HPDE6-E6E7 (cell line): ENCODE measurements around the gene RHOH.
"Not testable (repeated sequence)": the region's sequence is repeated elsewhere in the genome, so short reads cannot be mapped to it uniquely, and the experiment has no call there.

ENCODE experiments used
- DNase-seq: peaks from one replicate; pipeline ENCODE4 v3.0.0; 2011; ENCODE audit warnings: missing footprints; ENCODE audit errors: extremely low spot score

The RHOH gene

DNA sequence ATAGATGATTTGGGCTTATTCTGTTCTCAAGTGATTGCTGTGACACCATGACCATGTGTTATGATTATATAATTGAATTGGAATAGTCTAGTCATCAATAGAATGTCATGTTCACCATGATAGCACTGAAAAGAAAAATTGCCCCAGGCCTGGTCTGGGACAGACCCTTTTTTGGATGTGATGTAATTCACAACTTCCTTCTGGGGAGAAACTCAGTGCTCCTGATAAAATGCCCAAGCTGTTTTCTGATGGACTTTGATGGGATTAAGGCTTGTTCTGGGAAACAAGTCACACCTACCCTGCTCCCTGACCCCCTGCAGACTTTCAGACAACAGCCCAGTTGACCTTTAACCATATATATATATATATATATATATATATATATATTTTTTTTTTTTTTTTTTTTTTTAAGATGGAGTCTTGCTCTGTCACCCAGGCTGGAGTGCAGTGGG is 65.3 kb downstream of the RHOH start:
- DNase-seq: no peak

DNA sequence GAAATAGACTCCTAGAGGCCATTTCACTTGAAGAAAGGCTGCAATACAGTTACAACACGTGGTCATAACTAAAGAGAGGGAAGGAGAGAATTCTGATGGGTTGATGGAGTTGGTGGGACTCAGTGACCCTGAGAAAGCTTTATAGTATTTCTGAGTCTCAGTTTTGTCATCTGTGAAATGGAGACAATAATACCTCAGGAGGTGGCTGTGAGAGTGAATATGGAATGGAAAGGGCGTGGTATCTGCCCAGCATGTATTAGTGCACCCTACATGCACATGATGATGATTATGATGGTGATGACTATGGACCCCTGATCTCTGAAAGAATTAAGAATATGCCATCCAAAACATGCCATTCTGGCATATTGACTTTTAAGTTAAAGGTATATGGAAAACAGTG is 66.0 kb downstream of the RHOH start:
- no peak for DNase-seq

GRCh38 chr4:40264497-40264896 is 67.7 kb downstream of the RHOH start:
- DNase-seq: no peak

DNA sequence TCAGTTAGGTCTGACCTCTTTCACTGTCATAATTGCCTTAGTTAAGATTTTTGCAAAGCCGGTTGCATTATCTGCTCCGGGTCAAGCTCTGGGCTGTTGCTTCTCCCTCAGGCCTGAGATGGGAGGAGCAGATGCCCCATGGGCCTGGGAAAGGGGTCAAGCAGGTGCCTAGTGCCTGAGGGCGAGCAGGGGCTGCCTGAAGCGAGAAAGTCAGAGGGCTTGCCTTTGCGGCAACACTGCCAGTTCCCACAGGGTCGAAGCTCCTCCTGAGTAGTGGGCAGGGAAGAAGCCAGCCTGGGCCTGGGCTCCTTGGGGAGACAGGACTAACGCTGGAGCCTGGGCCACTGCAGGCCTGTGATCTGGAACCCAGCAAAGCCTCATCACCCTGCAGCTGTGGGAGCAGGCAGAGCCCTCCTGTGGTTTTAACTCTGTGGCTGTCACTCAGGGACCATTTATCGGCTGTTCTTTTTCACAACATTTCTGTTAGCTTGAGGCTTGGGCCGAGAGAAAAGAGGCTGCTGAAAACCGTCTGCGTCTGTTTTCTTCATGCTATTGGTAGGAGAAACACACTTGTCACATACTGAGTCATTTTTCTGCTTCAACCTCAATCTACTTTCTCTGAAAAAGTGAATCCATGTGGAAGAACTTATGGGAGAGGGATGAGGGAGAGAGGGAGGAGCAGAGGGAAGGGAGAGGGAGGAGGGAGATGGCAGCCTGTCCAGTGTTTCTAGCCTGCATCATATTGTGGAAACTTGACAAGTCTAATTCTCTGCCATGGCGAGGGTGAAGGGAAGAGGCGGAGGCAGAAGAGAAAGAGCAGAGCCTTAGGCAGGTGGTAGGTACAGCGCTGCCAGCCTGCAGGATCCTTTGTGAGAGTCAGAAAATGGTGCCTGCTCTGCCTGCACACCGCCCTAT is 68.4 kb downstream of the RHOH start:
- no peak for DNase-seq

- DNase-seq: no peak
These were observed 69.1 kb downstream of the RHOH start for GRCh38 chr4:40265910-40266274.

DNA sequence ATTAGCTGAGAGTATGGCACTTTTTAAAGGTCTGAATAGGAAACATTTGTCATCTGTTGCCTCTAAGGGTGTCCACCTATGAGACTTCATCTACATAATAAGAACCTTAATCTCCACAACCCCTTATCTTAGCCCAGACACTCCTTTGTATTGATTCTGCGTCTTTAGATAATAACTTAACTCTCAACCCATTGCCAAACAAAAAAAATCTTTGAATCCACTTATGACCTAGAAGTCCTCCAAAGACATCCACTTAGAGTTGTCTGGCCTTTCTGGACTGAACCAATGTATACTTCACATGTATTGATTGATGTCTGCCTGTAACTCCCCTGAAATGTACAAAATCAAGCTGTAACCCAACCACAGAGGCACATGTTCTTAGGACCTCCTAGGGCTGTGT is 72.3 kb downstream of the RHOH start:
- no peak for DNase-seq

DNA sequence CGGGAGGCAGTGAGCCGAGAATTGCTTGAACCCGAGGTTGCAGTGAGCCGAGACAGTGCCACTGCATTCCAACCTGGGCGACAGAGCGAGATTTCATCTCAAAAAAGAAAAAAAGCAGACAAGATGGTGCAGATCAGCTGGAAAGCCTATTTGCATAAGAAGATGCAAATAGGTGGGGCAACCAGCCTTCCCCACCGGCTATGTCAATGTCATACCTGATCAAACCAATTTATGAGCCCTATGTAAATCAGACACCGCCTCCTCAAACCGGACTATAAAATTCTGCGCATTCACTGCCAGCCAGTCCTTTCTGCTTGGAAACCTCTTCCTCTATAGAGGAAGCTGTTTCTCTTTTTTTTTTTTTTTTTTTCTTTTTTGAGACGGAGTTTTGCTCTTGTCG is 73.8 kb downstream of the RHOH start:
- no peak for DNase-seq

DNA sequence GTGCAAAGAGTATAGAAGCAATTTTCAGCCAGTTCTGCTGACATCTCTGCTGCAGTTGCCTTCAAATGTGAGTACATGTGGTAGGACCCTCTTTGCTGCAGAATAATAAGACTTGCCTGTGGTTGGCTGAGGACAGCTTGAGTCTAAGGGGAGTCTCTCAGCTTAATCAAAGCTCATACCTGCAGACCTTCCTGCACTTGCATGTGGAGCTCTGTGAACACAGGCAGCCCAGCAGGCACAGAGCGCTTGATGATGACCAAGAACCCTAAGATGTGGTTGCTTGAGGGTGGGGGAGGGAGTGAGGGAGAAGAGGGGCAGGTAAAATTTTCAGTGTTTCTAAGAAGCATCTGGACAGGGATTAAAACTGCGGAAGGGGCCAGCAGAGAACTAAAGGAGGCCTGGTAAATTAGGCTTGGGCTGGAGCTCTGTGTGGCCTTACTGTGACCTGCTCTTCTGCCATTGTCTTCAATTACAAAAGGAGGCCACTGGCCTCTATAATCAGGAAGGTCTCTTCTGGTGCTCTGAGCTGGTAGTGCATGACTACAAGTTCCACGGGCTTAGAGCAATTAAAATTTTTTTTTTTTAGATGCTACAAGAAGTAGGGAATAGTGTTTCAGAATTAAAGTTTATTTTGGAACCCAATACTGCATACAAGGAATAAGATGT is 78.4 kb downstream of the RHOH start:
- DNase-seq: no peak

DNA sequence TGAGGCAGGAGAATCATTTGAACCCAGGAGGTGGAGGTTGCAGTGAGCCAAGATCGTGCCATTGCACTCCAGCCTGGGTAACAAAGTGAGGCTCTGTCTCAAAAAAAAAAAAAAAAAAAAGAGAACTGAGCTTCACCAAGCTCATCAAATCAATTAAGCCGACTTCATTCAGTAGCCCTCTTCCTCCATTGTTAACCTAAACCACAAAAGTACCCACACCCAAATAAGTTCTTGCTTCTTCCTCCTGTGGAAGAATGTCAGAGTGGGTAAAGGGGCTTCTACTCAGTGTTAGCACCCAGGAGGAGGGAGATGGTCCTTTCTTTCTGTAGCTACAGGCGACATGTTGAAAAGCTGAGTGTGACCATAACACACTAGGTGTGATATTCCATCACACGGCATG is 79.7 kb downstream of the RHOH start:
- no peak for DNase-seq

DNA sequence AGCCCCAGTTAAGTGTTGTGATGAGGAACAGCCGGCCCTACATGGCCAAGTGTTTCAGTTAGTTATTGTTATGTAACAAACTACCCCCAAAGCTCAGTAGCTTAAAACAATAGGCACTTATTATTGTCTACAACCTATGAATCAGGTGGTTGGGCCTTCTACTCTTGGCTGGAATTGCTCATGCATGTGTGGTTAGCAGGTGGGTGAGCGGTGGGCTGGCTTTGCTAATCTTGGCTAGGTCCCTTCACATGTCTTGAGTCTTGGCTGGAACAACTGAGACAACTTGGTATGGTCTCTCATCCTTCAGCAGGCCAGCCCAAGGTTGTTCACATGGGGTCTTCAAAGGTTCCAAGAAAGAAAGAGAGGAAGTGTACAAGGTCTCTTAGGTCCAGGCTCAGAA is 83.8 kb downstream of the RHOH start:
- DNase-seq: no peak

DNA sequence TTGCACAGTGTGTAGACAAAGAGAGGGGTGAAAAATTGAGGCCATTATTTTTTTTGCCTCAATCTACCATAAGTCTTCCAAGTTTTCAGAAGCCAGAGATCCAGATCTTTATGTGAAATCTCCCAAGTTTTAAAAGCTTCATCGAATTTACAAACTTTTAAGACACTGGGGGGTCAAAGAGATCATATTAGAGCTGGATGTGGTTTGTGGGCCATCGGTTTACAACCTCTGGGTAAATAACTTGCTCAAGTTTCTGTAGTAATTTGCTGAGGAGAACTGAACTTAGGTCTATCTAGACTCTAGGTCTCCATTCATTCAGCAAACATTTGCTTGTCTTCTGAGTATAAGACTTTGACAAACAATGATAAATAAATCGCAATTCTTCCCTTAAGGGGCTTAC is 84.3 kb downstream of the RHOH start:
- DNase-seq: no peak

DNA sequence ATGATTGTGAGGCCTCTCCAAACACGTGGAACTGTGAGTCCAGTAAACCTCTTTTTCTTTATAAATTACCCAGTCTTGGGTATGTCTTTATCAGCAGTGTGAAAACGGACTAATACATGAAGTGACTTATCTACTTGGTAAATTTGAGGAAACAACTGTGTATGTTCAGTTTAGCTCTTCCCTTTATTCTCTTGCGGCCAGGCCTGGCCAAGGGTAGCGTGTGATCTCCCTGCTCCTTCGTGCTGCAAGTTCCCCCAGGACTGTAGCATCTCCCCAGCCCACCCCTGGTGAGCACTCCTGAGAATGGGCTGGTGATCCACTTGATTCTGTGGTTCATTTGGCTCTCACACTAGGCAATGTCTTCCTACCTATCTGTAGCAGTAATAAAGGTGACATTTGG is 85.1 kb downstream of the RHOH start:
- DNase-seq: no peak

DNA sequence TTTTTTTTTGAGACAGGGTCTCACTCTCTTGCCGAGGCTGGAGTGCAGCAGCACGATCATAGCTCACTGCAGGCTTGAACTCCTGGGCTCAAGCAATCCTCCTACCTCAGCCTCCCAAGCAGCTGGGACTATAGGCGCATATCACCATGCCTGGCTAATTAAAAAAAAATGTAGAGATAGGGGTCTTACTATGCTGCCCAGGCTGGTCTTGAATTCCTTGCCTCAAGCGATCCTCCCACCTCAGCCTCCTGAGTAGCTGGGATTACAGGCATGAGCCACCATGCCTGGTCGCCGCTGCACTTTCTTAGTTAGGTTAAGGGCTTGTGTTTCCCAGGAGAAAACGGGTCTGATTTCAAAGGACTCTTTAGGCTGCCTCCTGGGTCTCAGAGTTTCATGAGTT is 86.0 kb downstream of the RHOH start:
- DNase-seq: not testable (repeated sequence)

DNA sequence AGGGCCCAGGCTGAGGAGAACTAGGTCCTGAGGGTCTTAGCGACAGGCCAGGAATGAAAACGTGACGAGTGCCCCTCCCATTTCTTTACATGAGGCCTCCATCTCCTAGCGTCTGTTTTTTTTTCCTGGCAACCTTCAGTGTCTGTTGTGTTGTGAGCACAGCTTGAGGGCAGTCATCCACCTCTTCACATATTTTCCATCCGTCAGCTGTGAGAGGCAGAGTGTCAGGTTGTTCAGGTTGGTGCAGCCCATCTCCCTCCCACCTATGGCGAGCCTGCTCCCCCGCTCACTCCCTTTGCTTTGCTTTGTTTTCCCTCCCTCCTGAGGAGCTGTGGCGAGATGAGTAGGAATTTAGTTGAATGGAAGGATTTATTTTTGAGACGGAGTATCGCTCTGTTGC is 86.6 kb downstream of the RHOH start:
- no peak for DNase-seq

DNA sequence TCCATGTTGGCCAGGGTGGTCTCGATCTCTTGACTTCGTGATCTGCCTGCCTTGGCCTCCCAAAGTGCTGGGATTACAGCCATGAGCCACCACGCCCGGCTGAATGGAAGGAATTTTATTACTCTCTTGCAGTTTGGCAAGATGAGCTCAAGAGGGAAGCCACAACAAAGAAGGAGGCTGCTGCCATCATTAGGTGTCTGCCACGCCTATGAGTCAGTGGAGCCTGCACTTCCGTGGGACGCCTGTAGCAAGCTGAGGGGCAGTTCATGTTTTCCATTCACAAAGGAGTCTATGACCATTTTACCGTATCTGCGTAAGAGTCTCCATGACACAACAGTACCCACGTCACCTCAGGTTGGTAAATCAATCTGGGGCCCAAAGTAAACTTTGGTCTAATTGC is 87.1 kb downstream of the RHOH start:
- peak; percentile 49 for DNase-seq

GRCh38 chr4:40285692-40286091 is 88.9 kb downstream of the RHOH start:
- DNase-seq: no peak

GRCh38 chr4:40288566-40288965 is 91.7 kb downstream of the RHOH start:
- no peak for DNase-seq

GRCh38 chr4:40289366-40290188 is 92.7 kb downstream of the RHOH start:
- DNase-seq: no peak

- not testable (repeated sequence) for DNase-seq
These were observed 93.9 kb downstream of the RHOH start for GRCh38 chr4:40290611-40291186.

- no peak for DNase-seq
These were observed 95.5 kb downstream of the RHOH start for GRCh38 chr4:40292313-40292759.

GRCh38 chr4:40294339-40294738 is 97.5 kb downstream of the RHOH start:
- DNase-seq: no peak

GRCh38 chr4:40295030-40295429 is 98.2 kb downstream of the RHOH start:
- DNase-seq: not testable (repeated sequence)
